HL-60 (cell line): ENCODE data around the gene IFI27L1.

Experiments used
- DNase-seq, 2 experiments: peaks; one replicate each; pipeline ENCODE4 v3.0.0-alpha.2; 2010 to 2020; ENCODE audit warnings: low read depth in 1 of 2, low spot score in 1 of 2
- H3K27ac ChIP-seq: fragments of 250-450 bp; sonication (Bioruptor Pico); replicated peaks from 2 replicates; pipeline ENCODE4 v1.5.1; 2020; ENCODE audit warnings: mild to moderate bottlenecking, moderate library complexity
- H3K27me3 ChIP-seq: fragments of 250-450 bp; sonication (Bioruptor Pico); 2 replicates; pipeline ENCODE4 v1.5.1; 2021; ENCODE audit warnings: mild to moderate bottlenecking, moderate library complexity; ENCODE audit not compliant: insufficient read depth, poor library complexity, severe bottlenecking
- H3K4me3 ChIP-seq: replicated peaks from 2 replicates; pipeline ENCODE4 v1.5.1; 2011; ENCODE audit warnings: mild to moderate bottlenecking, control low read depth, low read length; ENCODE audit not compliant: insufficient read depth
- CTCF ChIP-seq: IDR thresholded peaks from one replicate; pipeline ENCODE4 v1.5.1; 2011; ENCODE audit warnings: low read length, control low read depth, inconsistent platforms; ENCODE audit not compliant: insufficient read depth
- GABPA ChIP-seq: IDR thresholded peaks from 2 replicates; pipeline ENCODE4 v1.6.1; 2012; ENCODE audit warnings: low read depth
- POLR2AphosphoS5 ChIP-seq: IDR thresholded peaks from 2 replicates; pipeline ENCODE4 v1.6.1; 2012; ENCODE audit warnings: low read depth
- SPI1 ChIP-seq: IDR thresholded peaks from 2 replicates; pipeline ENCODE4 v1.6.1; 2012; ENCODE audit warnings: low read depth, mild to moderate bottlenecking, borderline replicate concordance
- long read RNA-seq: library from polyadenylated mRNA; unstranded; transcript quantifications from one replicate; pipeline ENCODE4 v2.0.0, GENCODE V29; 2020
- TF ChIP-seq, protein P1 (sequence below): IDR thresholded peaks from 2 replicates; pipeline ENCODE4 v1.6.1; 2012; ENCODE audit warnings: low read depth; ENCODE audit not compliant: insufficient replicate concordance

Gene IFI27L1, protein sequence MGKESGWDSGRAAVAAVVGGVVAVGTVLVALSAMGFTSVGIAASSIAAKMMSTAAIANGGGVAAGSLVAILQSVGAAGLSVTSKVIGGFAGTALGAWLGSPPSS
- long read RNA-seq, partial matches to known transcripts, result 2 of 18 reads
- long read RNA-seq, other reads (novel, unspliced or antisense), result 11 of 18 reads

DNA sequence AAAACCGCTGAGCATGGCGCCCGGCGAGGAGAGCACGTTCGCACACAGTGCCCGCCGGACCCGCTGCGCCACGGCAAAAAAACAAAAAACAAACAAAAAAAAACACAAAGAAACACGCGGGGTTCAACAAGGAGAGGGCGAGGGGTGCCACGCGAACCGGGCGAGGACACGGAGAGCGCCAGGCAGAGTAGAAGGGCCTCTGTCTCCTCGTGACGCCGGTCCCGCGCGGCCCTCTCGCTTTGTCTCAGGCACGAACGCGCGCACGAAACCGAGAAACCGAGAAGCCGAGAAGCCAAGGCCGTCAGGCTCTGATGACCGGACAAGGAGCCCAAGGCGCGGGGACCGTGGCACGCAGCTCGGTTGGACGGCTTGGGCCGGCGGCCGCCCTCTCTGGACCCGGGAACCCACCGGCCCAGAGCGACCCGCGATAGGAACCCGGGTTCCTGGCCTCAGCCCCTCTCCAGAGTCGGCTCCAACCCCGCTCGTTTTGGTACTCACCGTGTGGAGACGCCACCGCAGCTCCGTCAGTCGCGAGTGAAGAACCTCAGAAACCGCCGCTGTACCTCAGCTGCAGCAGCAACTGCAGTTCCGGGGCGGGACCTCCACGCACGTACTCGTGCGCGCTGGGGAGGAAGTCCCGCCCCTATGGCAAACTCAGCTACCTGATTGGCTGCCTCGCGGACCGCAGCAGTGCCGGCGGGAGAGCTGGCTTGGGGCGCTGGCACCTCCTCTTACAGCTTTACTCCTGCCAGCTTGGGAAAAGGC lies at the start of gene IFI27L1, which contains the start of gene DDX24:
Gene IFI27L1 (plus strand): TSS at position 690 of the 765 bp plus-strand sequence. CDS start 15,628 bp downstream, outside the sequence.
Gene DDX24 (minus strand): TSS at position 582 of the 765 bp plus-strand sequence. CDS start 1,460 bp downstream, outside the sequence.
- H3K4me3 ChIP-seq, result peak within 1 kb of the TSS; percentile 94
- peak; percentile 93 to 96 for DNase-seq
- H3K27ac ChIP-seq, result peak within 1 kb of the TSS; percentile 95
- TF ChIP-seq GABPA, result peak; percentile 89
- TF ChIP-seq, protein P1, sequence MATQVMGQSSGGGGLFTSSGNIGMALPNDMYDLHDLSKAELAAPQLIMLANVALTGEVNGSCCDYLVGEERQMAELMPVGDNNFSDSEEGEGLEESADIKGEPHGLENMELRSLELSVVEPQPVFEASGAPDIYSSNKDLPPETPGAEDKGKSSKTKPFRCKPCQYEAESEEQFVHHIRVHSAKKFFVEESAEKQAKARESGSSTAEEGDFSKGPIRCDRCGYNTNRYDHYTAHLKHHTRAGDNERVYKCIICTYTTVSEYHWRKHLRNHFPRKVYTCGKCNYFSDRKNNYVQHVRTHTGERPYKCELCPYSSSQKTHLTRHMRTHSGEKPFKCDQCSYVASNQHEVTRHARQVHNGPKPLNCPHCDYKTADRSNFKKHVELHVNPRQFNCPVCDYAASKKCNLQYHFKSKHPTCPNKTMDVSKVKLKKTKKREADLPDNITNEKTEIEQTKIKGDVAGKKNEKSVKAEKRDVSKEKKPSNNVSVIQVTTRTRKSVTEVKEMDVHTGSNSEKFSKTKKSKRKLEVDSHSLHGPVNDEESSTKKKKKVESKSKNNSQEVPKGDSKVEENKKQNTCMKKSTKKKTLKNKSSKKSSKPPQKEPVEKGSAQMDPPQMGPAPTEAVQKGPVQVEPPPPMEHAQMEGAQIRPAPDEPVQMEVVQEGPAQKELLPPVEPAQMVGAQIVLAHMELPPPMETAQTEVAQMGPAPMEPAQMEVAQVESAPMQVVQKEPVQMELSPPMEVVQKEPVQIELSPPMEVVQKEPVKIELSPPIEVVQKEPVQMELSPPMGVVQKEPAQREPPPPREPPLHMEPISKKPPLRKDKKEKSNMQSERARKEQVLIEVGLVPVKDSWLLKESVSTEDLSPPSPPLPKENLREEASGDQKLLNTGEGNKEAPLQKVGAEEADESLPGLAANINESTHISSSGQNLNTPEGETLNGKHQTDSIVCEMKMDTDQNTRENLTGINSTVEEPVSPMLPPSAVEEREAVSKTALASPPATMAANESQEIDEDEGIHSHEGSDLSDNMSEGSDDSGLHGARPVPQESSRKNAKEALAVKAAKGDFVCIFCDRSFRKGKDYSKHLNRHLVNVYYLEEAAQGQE, result peak; percentile 27
- TF ChIP-seq CTCF, result no peak
- peak; percentile 91 for TF ChIP-seq POLR2AphosphoS5
- peak; percentile 83; the same call in 1 of the 2 replicates for TF ChIP-seq SPI1
- H3K27me3 ChIP-seq, result no peaks in the 10 kb centered on the region

DNA sequence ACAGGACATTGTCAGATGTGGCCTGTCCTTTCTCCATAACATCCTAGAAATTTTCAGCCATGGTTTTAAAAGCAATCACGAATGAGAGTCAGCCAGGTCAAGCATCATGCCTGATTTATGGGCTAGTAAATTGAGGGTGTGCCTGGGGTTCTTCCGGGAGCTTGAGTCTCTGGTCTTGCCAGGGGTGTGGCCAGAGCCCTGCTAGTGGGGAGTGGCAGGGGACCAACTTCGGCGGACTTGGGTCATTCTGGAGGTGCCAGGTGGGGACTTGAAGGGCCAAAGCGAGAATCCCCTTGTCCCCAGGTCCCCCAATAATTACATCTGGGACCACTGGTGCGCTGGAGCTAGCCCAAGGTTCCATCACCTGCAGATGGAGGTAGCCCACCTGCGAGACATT lies 49.2 kb upstream of the IFI27L1 start:
- no peak overlapping the region for H3K4me3 ChIP-seq
- no peak for TF ChIP-seq CTCF
- TF ChIP-seq POLR2AphosphoS5, result no peak
- TF ChIP-seq GABPA, result no peak
- TF ChIP-seq, protein P1, result no peak
- TF ChIP-seq SPI1, result no peak

DNA sequence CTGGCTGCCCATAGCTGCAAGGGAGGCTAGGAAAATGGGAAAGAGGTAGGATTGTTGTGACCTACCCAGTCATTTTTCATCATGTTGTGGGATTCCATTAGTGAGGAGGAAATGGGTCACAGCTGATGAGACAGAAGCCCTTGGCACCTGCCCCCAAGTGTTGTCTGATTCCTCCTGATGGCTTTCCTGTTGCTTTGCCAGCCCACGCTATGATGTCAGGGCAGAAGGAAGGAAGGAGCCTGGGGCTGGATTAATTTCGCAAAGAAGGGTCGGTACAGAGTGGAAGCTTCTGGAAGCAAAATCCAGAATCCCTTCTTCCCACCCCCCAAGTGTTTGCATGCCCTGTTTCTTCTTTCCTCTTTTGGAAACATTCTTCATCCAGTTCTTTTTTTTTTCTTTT lies 46.2 kb upstream of the IFI27L1 start:
- Histone ChIP-seq H3K27ac (no peak overlapping the region), H3K27me3 (no peaks in the 10 kb centered on the region), H3K4me3 (no peak overlapping the region)
- DNase-seq, result no peak
- TF ChIP-seq SPI1 (no peak), POLR2AphosphoS5 (no peak), GABPA (no peak), CTCF (no peak)

More for the DNA sequence above, 49.2 kb upstream of the IFI27L1 start:
- Histone ChIP-seq H3K27ac (no peak overlapping the region), H3K27me3 (no peaks in the 10 kb centered on the region)
- no peak for DNase-seq
